HepG2 (cell line): Measurements from ENCODE around the gene PIGN. TPM values are rescaled to one million over a fixed set of nuclear protein-coding genes. Genes with fewer than 3 reads are reported as not detected.

ENCODE experiments used
- ATAC-seq: fragments of 200-7000 bp; cut with Tn5 transposase; 3 replicates; pipeline ENCODE4 v1.9.1; 2020; ENCODE audit warnings: mild to moderate bottlenecking, moderate library complexity
- BruUV-seq: library from RNA; stranded (reverse); fragments of 400-500 nt; replicated peaks from 2 replicates; lab custom pipeline; 2021; lab: Mats Ljungman, UMichigan
- CTCF ChIA-PET: fragments of 300-600 bp; formaldehyde crosslinking; extraction: SDS; loops from one replicate; lab custom pipeline; 2021; ENCODE audit warnings: low total read pairs, inconsistent platforms, low intra/inter-chr PET ratio; lab: Yijun Ruan, JAX
- POLR2A ChIA-PET: fragments of 350-600 bp; sonication (Branson Sonifier 250); formaldehyde crosslinking; loops from one replicate; lab custom pipeline; 2020; ENCODE audit warnings: antibody characterized with exemption, inconsistent platforms; lab: Yijun Ruan, JAX
- DNase-seq: peaks from one replicate; pipeline ENCODE4 v3.0.0-alpha.2; 2015; ENCODE audit warnings: low spot score
- FAIRE-seq: peaks from 3 replicates; lab custom pipeline; 2011; peaks lifted over from hg19 to GRCh38; lab: Jason Lieb, UNC
- H2AFZ ChIP-seq: one replicate; pipeline ENCODE4 v1.6.1; 2011; ENCODE audit warnings: low read length, inconsistent platforms
- H3K27ac ChIP-seq: fragments of 300-600 bp; 3 replicates; pipeline ENCODE4 v1.8.0; 2011; ENCODE audit warnings: mixed run types, mild to moderate bottlenecking, mixed read lengths, low read length, inconsistent platforms; ENCODE audit not compliant: insufficient read depth; ENCODE audit errors: extremely low read length
- H3K27me3 ChIP-seq, 2 experiments: fragments of 200-600 bp in 1 of 2; 2 replicates in 1 of 2; 3 replicates in 1 of 2; pipeline versions ENCODE4 v1.6.0 to v1.8.0; 2011; ENCODE audit warnings: low read length in 2 of 2, mild to moderate bottlenecking in 2 of 2, moderate library complexity in 2 of 2, inconsistent platforms in 1 of 2; ENCODE audit not compliant: insufficient read depth in 2 of 2, control insufficient read depth in 1 of 2
- H3K36me3 ChIP-seq, 2 experiments: fragments of 200-600 bp in 1 of 2; replicated peaks in 1 of 2; 2 replicates in 1 of 2; 3 replicates in 1 of 2; pipeline versions ENCODE4 v1.5.1 to v1.8.0; 2011; ENCODE audit warnings: low read length in 2 of 2, inconsistent platforms in 1 of 2; ENCODE audit not compliant: insufficient read depth in 2 of 2, control insufficient read depth in 1 of 2
- H3K4me1 ChIP-seq: 2 replicates; pipeline ENCODE4 v1.5.1; 2012; ENCODE audit warnings: low read length, inconsistent platforms; ENCODE audit not compliant: insufficient read depth
- H3K4me2 ChIP-seq: 2 replicates; pipeline ENCODE4 v1.6.0; 2011; ENCODE audit warnings: low read depth, low read length, inconsistent platforms
- H3K4me3 ChIP-seq, 3 experiments: fragments of 200-600 bp in 1 of 3; sonication (generic), shearing (Covaris generic) in 1 of 3; replicated peaks in 1 of 3; 2 replicates each; pipeline ENCODE4 v1.5.1; 2011 to 2016; ENCODE audit warnings: low read length in 3 of 3, inconsistent platforms in 2 of 3, low read depth in 2 of 3, mild to moderate bottlenecking in 2 of 3, control low read depth in 1 of 3, mixed read lengths in 1 of 3; ENCODE audit not compliant: insufficient read depth in 1 of 3
- H3K79me2 ChIP-seq: one replicate; pipeline ENCODE4 v1.6.1; 2011; ENCODE audit warnings: low read length, inconsistent platforms; ENCODE audit not compliant: insufficient read depth
- H3K9ac ChIP-seq: 2 replicates; pipeline ENCODE4 v1.6.0; 2011; ENCODE audit warnings: mild to moderate bottlenecking, low read depth, low read length, inconsistent platforms; ENCODE audit not compliant: insufficient read depth
- H3K9me3 ChIP-seq: 2 replicates; pipeline ENCODE4 v1.5.1; 2012; ENCODE audit warnings: mild to moderate bottlenecking, low read length
- H4K20me1 ChIP-seq: 2 replicates; pipeline ENCODE4 v1.6.0; 2011; ENCODE audit warnings: inconsistent platforms, mild to moderate bottlenecking, low read length, moderate library complexity; ENCODE audit not compliant: insufficient read depth
- CEBPB ChIP-seq: IDR thresholded peaks from 2 replicates; pipeline ENCODE4 v1.6.1; 2011; ENCODE audit warnings: low read depth, low read length, improper control_type of control experiment, borderline replicate concordance
- MAFK ChIP-seq, 2 experiments: IDR thresholded peaks in 1 of 2; conservative IDR thresholded peaks in 1 of 2; 2 replicates each; pipeline ENCODE4 v1.6.1; 2011; ENCODE audit warnings: improper control_type of control experiment in 2 of 2, low read length in 2 of 2
- TRIM24 ChIP-seq: sonication (generic); formaldehyde crosslinking; IDR thresholded peaks from 2 replicates; pipeline ENCODE4 v1.8.0; 2022; ENCODE audit warnings: mild to moderate bottlenecking, missing genetic modification reagents
- ZNF326 ChIP-seq: sonication (generic); formaldehyde crosslinking; IDR thresholded peaks from 2 replicates; pipeline ENCODE4 v1.4.0; 2020; ENCODE audit warnings: missing genetic modification reagents, borderline replicate concordance
- WGBS: methylation state at CpG from one replicate; pipeline ENCODE4 v1.1.6; 2017; ENCODE audit warnings: low lambda C conversion rate; 5-methylcytosine and 5-hydroxymethylcytosine counted together
- in situ Hi-C: cut with HindIII; loops from 2 replicates; pipeline ENCODE4 v1.10.0; 2017; ENCODE audit warnings: low pct_unique_long_range_greater_than_20kb; ENCODE audit not compliant: extremely low pct_ligation_motif_present
- intact Hi-C: fragments of 100-400 bp; cut with micrococcal nuclease; formaldehyde crosslinking; loops from one replicate; pipeline ENCODE4 v1.10.0; 2022; ENCODE audit not compliant: unreplicated experiment
- polyA plus RNA-seq, 8 experiments: library from polyadenylated mRNA; depleted of rRNA in 3 of 8; stranded (reverse) in 7 of 8; unstranded in 1 of 8; fragments of >200 nt; fragmentation: Illumina TruSeq in 4 of 8; extraction: Trizol in 4 of 8; gene quantifications; 2 replicates each; pipeline versions ENCODE4 v1.2.1 to v1.2.3, GENCODE V29; 2011 to 2016; ENCODE audit warnings: low read depth in 4 of 8, missing spikeins in 1 of 8, mixed read lengths in 1 of 8; ENCODE audit not compliant: insufficient read depth in 1 of 8
- total RNA-seq, 5 experiments: library from RNA; depleted of rRNA; stranded (reverse); fragments of >200 nt; fragmentation: Illumina TruSeq; extraction: Trizol; gene quantifications; 2 replicates each; pipeline ENCODE4 v1.2.3, GENCODE V29; 2016; ENCODE audit warnings: low read depth in 1 of 5

The PIGN gene
- total and polyA plus RNA-seq, 2 of the 13 experiments (the other 11 are each of a cell fraction or from before 2014, with no cell fraction given): 15.5 to 33.6 TPM

DNA sequence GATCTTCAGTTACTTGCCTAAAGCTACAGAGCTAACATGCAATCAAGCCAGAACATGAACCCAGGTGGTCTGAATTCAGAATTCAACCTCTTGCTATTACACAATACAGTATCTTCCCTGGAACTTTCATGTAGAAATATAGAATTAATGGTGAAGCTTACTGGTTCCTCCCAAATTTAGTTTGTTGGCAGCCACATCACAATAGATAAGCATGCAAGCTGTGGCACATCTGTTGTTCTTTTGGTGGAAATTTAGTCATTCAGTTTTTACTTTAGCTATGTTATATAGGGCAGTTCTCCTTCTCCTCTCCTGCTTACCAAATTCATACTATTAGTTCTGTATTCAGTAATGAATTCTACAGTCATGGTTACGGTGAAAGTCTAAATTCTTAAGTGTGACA is 193.0 kb downstream of the PIGN start:
- Histone ChIP-seq H3K36me3 (no peaks in the 10 kb centered on the region), H3K4me1 (peaks cover 13% of the 10 kb centered on the region), H3K4me2 (no peak overlapping the region), H4K20me1 (no peaks in the 10 kb centered on the region), H3K27ac (no peak overlapping the region), H3K9me3 (no peaks in the 10 kb centered on the region), H3K9ac (no peak overlapping the region), H2AFZ (no peak overlapping the region), H3K79me2 (no peaks in the 10 kb centered on the region), H3K27me3 (no peaks in the 10 kb centered on the region), H3K4me3 (no peak overlapping the region)
- WGBS: 79% methylated on average over 1 of the region's 1 CpG
- CTCF ChIA-PET: no interaction called here
- POLR2A ChIA-PET: no interaction called here
- in situ Hi-C loops (no loop called here), intact Hi-C loops (no loop called here)
- FAIRE-seq (no peak), ATAC-seq (no peak), DNase-seq (no peak)
- peak; percentile 32; the same call in 1 of the 2 replicates for TF ChIP-seq CEBPB
- no peak for TF ChIP-seq ZNF326 (CRISPR knock-in tag)
- BruUV-seq: no TSS peak

DNA sequence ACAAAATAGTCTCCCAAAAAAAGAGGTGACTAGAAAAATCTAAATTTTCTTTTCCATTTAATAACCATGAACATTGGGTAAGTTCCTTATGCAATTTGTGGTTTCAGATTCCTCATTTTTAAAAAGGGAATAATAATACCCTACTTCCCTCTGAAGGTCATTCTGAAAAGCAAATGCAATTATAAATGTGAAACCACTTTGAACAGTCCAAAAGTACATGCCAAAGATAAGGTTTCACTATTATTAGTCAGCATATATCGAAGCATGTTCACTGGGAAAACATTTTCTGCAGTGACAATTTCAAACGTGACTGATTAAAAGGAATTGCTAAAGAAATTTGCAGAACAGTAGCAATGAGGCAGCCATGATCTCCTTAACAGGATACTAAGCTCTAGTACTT is 193.9 kb downstream of the PIGN start:
- no peak for ATAC-seq
- H4K20me1 ChIP-seq: no peaks in the 10 kb centered on the region
- no TSS peak for BruUV-seq
- peaks cover 13% of the 10 kb centered on the region for H3K4me1 ChIP-seq
- H2AFZ ChIP-seq: no peak overlapping the region
- no peak overlapping the region for H3K9ac ChIP-seq
- intact Hi-C loops (no loop called here), in situ Hi-C loops (no loop called here)
- H3K36me3 ChIP-seq: no peaks in the 10 kb centered on the region
- no peak overlapping the region for H3K27ac ChIP-seq
- no peaks in the 10 kb centered on the region for H3K27me3 ChIP-seq
- TF ChIP-seq TRIM24: no peak
- TF ChIP-seq MAFK (conservative IDR thresholded peaks at IDR 0.05 in 1 of 2, IDR thresholded peaks at IDR 0.05 in 1 of 2; ENCODE audit: low read length in 2 of 2): 0 out of 4 replicates have a peak, but pooled peaks of 1 of the 2 experiments have one; percentile 8
- CTCF ChIA-PET: no interaction called here
- 2% methylated on average over 2 of the region's 2 CpGs for WGBS
- no peaks in the 10 kb centered on the region for H3K9me3 ChIP-seq
- DNase-seq: peak; percentile 18
- POLR2A ChIA-PET: no interaction called here
- FAIRE-seq: no peak
- no peak overlapping the region for H3K4me2 ChIP-seq
- no peaks in the 10 kb centered on the region for H3K79me2 ChIP-seq
- no peak overlapping the region for H3K4me3 ChIP-seq
